Activated naive CD8-positive, alpha-beta T cell (primary cell): ENCODE results near the gene PDILT.
"Not testable (repeated sequence)": the region's sequence is repeated elsewhere in the genome, so short reads cannot be mapped to it uniquely, and the experiment has no call there.

ENCODE experiments used
- H3K27ac Mint-ChIP-seq: one replicate; pipeline ENCODE4 v1.8.0; 2021; ENCODE audit warnings: mixed read lengths
- H3K27me3 Mint-ChIP-seq: one replicate; pipeline ENCODE4 v1.8.0; 2021; ENCODE audit warnings: mixed read lengths
- H3K36me3 Mint-ChIP-seq: one replicate; pipeline ENCODE4 v1.8.0; 2021; ENCODE audit warnings: mixed read lengths
- H3K4me1 Mint-ChIP-seq: one replicate; pipeline ENCODE4 v1.8.0; 2021; ENCODE audit warnings: low read depth, mixed read lengths
- H3K4me3 Mint-ChIP-seq: one replicate; pipeline ENCODE4 v1.8.0; 2021; ENCODE audit warnings: mild to moderate bottlenecking, mixed read lengths
- H3K9me3 Mint-ChIP-seq: one replicate; pipeline ENCODE4 v1.8.0; 2021; ENCODE audit warnings: low read depth, mixed read lengths

PDILT gene

GRCh38 chr16:20421748-20422147, 17.2 kb upstream of the PDILT start:
- not testable (repeated sequence) for H3K27ac Mint-ChIP-seq, H3K4me1 Mint-ChIP-seq, H3K36me3 Mint-ChIP-seq, H3K27me3 Mint-ChIP-seq, H3K4me3 Mint-ChIP-seq, H3K9me3 Mint-ChIP-seq

GRCh38 chr16:20419093-20419492, 14.6 kb upstream of the PDILT start:
- H3K4me3 Mint-ChIP-seq, H3K27me3 Mint-ChIP-seq, H3K36me3 Mint-ChIP-seq, H3K9me3 Mint-ChIP-seq, H3K27ac Mint-ChIP-seq, H3K4me1 Mint-ChIP-seq: not testable (repeated sequence)

GRCh38 chr16:20415541-20415940, 11.0 kb upstream of the PDILT start:
- Mint-ChIP-seq H3K27ac (no peak overlapping the region), H3K27me3 (peaks cover 8% of the 10 kb centered on the region), H3K36me3 (no peaks in the 10 kb centered on the region), H3K9me3 (no peaks in the 10 kb centered on the region), H3K4me1 (no peaks in the 10 kb centered on the region), H3K4me3 (no peak overlapping the region)

GRCh38 chr16:20411055-20411454, 6.5 kb upstream of the PDILT start:
- Mint-ChIP-seq H3K27me3 (peaks cover 8% of the 10 kb centered on the region), H3K27ac (no peak overlapping the region), H3K36me3 (no peaks in the 10 kb centered on the region), H3K4me1 (no peaks in the 10 kb centered on the region), H3K9me3 (no peaks in the 10 kb centered on the region), H3K4me3 (no peak overlapping the region)

GRCh38 chr16:20410121-20410723, 5.7 kb upstream of the PDILT start:
- H3K36me3 Mint-ChIP-seq: no peaks in the 10 kb centered on the region
- H3K4me3 Mint-ChIP-seq: no peak overlapping the region
- no peaks in the 10 kb centered on the region for H3K9me3 Mint-ChIP-seq
- no peak overlapping the region for H3K27ac Mint-ChIP-seq
- H3K27me3 Mint-ChIP-seq: peaks cover 6% of the 10 kb centered on the region
- H3K4me1 Mint-ChIP-seq: no peaks in the 10 kb centered on the region

- H3K4me1 Mint-ChIP-seq: no peaks in the 10 kb centered on the region
- H3K27ac Mint-ChIP-seq: no peak within 1 kb of the TSS
Observed at GRCh38 chr16:20409398-20410120, 5.0 kb upstream of the PDILT start, which contains the start of gene ACSM5. Gene ACSM5, plus strand, starts transcription at chr16:20409534. Its CDS starts 1,951 bp downstream, at chr16:20411485.

GRCh38 chr16:20402651-20403050, 1.9 kb downstream of the PDILT start:
- Mint-ChIP-seq H3K9me3 (no peaks in the 10 kb centered on the region), H3K4me3 (no peak overlapping the region), H3K4me1 (no peaks in the 10 kb centered on the region), H3K36me3 (no peaks in the 10 kb centered on the region), H3K27ac (no peak overlapping the region), H3K27me3 (no peaks in the 10 kb centered on the region)

More at GRCh38 chr16:20409398-20410120, 5.0 kb upstream of the PDILT start, which contains the start of gene ACSM5:
- peaks cover 6% of the 10 kb centered on the region for H3K27me3 Mint-ChIP-seq
- no peak within 1 kb of the TSS for H3K4me3 Mint-ChIP-seq
- no peaks in the 10 kb centered on the region for H3K9me3 Mint-ChIP-seq
- H3K36me3 Mint-ChIP-seq: no peaks in the 10 kb centered on the region

GRCh38 chr16:20401475-20402016, 3.0 kb downstream of the PDILT start:
- Mint-ChIP-seq H3K4me1 (no peaks in the 10 kb centered on the region), H3K27me3 (no peaks in the 10 kb centered on the region), H3K4me3 (no peak overlapping the region), H3K27ac (no peak overlapping the region), H3K9me3 (no peaks in the 10 kb centered on the region), H3K36me3 (no peaks in the 10 kb centered on the region)

GRCh38 chr16:20401066-20401465, 3.5 kb downstream of the PDILT start:
- Mint-ChIP-seq H3K27me3 (no peaks in the 10 kb centered on the region), H3K27ac (no peak overlapping the region), H3K4me3 (no peak overlapping the region), H3K9me3 (no peaks in the 10 kb centered on the region), H3K36me3 (no peaks in the 10 kb centered on the region), H3K4me1 (no peaks in the 10 kb centered on the region)

GRCh38 chr16:20399185-20399584, 5.4 kb downstream of the PDILT start:
- Mint-ChIP-seq H3K27me3 (no peaks in the 10 kb centered on the region), H3K9me3 (no peaks in the 10 kb centered on the region), H3K36me3 (no peaks in the 10 kb centered on the region), H3K27ac (no peak overlapping the region), H3K4me3 (no peak overlapping the region), H3K4me1 (no peaks in the 10 kb centered on the region)

- no peaks in the 10 kb centered on the region for H3K9me3 Mint-ChIP-seq
- no peak overlapping the region for H3K4me3 Mint-ChIP-seq
- H3K36me3 Mint-ChIP-seq: no peaks in the 10 kb centered on the region
- H3K27me3 Mint-ChIP-seq: no peaks in the 10 kb centered on the region
- H3K4me1 Mint-ChIP-seq: no peaks in the 10 kb centered on the region
- H3K27ac Mint-ChIP-seq: no peak overlapping the region
Observed at GRCh38 chr16:20398603-20399002, 5.9 kb downstream of the PDILT start.

GRCh38 chr16:20397468-20398074, 7.0 kb downstream of the PDILT start:
- Mint-ChIP-seq H3K4me3 (no peak overlapping the region), H3K9me3 (no peaks in the 10 kb centered on the region), H3K36me3 (no peaks in the 10 kb centered on the region), H3K27ac (no peak overlapping the region), H3K27me3 (no peaks in the 10 kb centered on the region), H3K4me1 (no peaks in the 10 kb centered on the region)

GRCh38 chr16:20396846-20397467, 7.6 kb downstream of the PDILT start:
- Mint-ChIP-seq H3K27ac (no peak overlapping the region), H3K36me3 (no peaks in the 10 kb centered on the region), H3K9me3 (no peaks in the 10 kb centered on the region), H3K27me3 (no peaks in the 10 kb centered on the region), H3K4me1 (no peaks in the 10 kb centered on the region), H3K4me3 (no peak overlapping the region)

GRCh38 chr16:20395946-20396345, 8.6 kb downstream of the PDILT start:
- Mint-ChIP-seq H3K9me3 (no peaks in the 10 kb centered on the region), H3K27me3 (no peaks in the 10 kb centered on the region), H3K4me3 (no peak overlapping the region), H3K27ac (no peak overlapping the region), H3K36me3 (no peaks in the 10 kb centered on the region), H3K4me1 (no peaks in the 10 kb centered on the region)
